T-cell (primary cell): Measurements from ENCODE around the gene RBKS. TPM values are rescaled to one million over a fixed set of nuclear protein-coding genes. Genes with fewer than 3 reads are reported as not detected.
A peak's percentile ranks its signal among the peaks of the same experiment; 100 is the strongest.

ENCODE experiments used
- ATAC-seq, 4 experiments: fragments of 200-7000 bp in 3 of 4; fragments of 150-1000 bp in 1 of 4; cut with Tn5 transposase; replicated peaks in 1 of 4; 1 replicate in 3 of 4; 2 replicates in 1 of 4; pipeline ENCODE4 v1.10.0; 2021; ENCODE audit warnings: moderate library complexity in 3 of 4, mild to moderate bottlenecking in 2 of 4, moderate number of reproducible peaks in 1 of 4
- CTCF ChIA-PET, 2 donors: fragments of 300-600 bp; sonication (Branson Sonifier 250); formaldehyde crosslinking; loops; one replicate each; lab custom pipeline; 2022; ENCODE audit warnings: antibody characterized with exemption in 2 of 2; lab: Charles Lee
- POLR2A ChIA-PET, 2 donors: fragments of 300-600 bp; sonication (Branson Sonifier 250); formaldehyde crosslinking; loops; one replicate each; lab custom pipeline; 2022; ENCODE audit warnings: antibody characterized with exemption in 2 of 2; lab: Charles Lee
- DNase-seq, 35 experiments: peaks; one replicate each; pipeline versions ENCODE4 v3.0.0 to v3.0.0-alpha.2; 2013 to 2023
- H3K27ac ChIP-seq: one replicate; pipeline ENCODE4 v1.5.1; 2013; ENCODE audit warnings: low read length
- H3K27me3 ChIP-seq, 2 experiments: replicated peaks in 1 of 2; 1 replicate in 1 of 2; 2 replicates in 1 of 2; pipeline versions ENCODE4 v1.6.1 to v1.7.0; 2013; ENCODE audit warnings: low read length in 1 of 2, mixed read lengths in 1 of 2; ENCODE audit not compliant: control insufficient read depth in 2 of 2, insufficient read depth in 2 of 2; ENCODE audit errors: extremely low read depth in 1 of 2
- H3K36me3 ChIP-seq, 2 donors: 1 replicate in 1 of 2; 2 replicates in 1 of 2; pipeline versions ENCODE4 v1.6.1 to v1.7.0; 2013; ENCODE audit warnings: low read length in 1 of 2; ENCODE audit not compliant: control insufficient read depth in 2 of 2, insufficient read depth in 1 of 2; ENCODE audit errors: extremely low read depth in 1 of 2
- H3K4me1 ChIP-seq, 2 experiments: 1 replicate in 1 of 2; 2 replicates in 1 of 2; pipeline versions ENCODE4 v1.6.1 to v1.7.0; 2013; ENCODE audit warnings: low read length in 2 of 2, mixed read lengths in 1 of 2; ENCODE audit not compliant: insufficient read depth in 2 of 2, control insufficient read depth in 1 of 2; ENCODE audit errors: extremely low read depth in 1 of 2
- H3K4me3 ChIP-seq, 2 donors: 1 replicate in 1 of 2; 2 replicates in 1 of 2; pipeline versions ENCODE4 v1.5.1 to v1.7.0; 2013; ENCODE audit warnings: mild to moderate bottlenecking in 2 of 2, low read length in 1 of 2, moderate library complexity in 1 of 2; ENCODE audit not compliant: control insufficient read depth in 1 of 2; ENCODE audit errors: extremely low read depth in 1 of 2
- H3K9me3 ChIP-seq: 2 replicates; pipeline ENCODE4 v1.7.0; 2013
- H3K27ac Mint-ChIP-seq, 2 donors: one replicate each; pipeline ENCODE4 v1.8.0; 2020 to 2021; ENCODE audit warnings: mild to moderate bottlenecking in 2 of 2, mixed read lengths in 2 of 2
- H3K27me3 Mint-ChIP-seq, 2 donors: one replicate each; pipeline ENCODE4 v1.8.0; 2021 to 2022; ENCODE audit warnings: mixed read lengths in 2 of 2
- H3K36me3 Mint-ChIP-seq: one replicate; pipeline ENCODE4 v1.8.0; 2021; ENCODE audit warnings: mixed read lengths
- H3K4me1 Mint-ChIP-seq, 3 donors: one replicate each; pipeline ENCODE4 v1.8.0; 2020 to 2022; ENCODE audit warnings: mixed read lengths in 3 of 3, mild to moderate bottlenecking in 1 of 3
- H3K4me3 Mint-ChIP-seq, 3 donors: one replicate each; pipeline ENCODE4 v1.8.0; 2020 to 2022; ENCODE audit warnings: mild to moderate bottlenecking in 3 of 3, mixed read lengths in 3 of 3, moderate library complexity in 3 of 3
- H3K9me3 Mint-ChIP-seq, 3 donors: one replicate each; pipeline ENCODE4 v1.8.0; 2020 to 2022; ENCODE audit warnings: mixed read lengths in 3 of 3
- WGBS: methylation state at CpG from one replicate; pipeline ENCODE4 v1.1.5; 2013; ENCODE audit warnings: missing lambda C conversion rate; ENCODE audit not compliant: insufficient coverage; 5-methylcytosine and 5-hydroxymethylcytosine counted together
- total RNA-seq, 35 experiments: library from RNA in 6 of 35; stranded (reverse) in 6 of 35; fragments of 120-200 nt in 1 of 35; gene quantifications; one replicate each; pipeline versions ENCODE4 v1.2.1 to v1.2.4 and lab custom pipeline; 2013 to 2026

Gene RBKS
- total RNA-seq, 5 donors from 2014 or later (not counting 1 experiment from before 2014, with no cell fraction given): 1.1 to 6.7 (median 1.5) TPM

- Mint-ChIP-seq H3K36me3 (peaks cover 32% of the 10 kb centered on the region), H3K27me3 (no peaks in the 10 kb centered on the region), H3K9me3 (no peaks in the 10 kb centered on the region), H3K4me1 (peaks cover 9 to 15% (median 10%) of the 10 kb centered on the region in 3 donors), H3K27ac (no peak overlapping the region), H3K4me3 (no peak overlapping the region)
- no peaks in the 10 kb centered on the region for H3K9me3 ChIP-seq
- no peak overlapping the region for H3K4me3 ChIP-seq
- H3K36me3 ChIP-seq: peaks cover 0 to 20% of the 10 kb centered on the region in 2 donors
- H3K27ac ChIP-seq: no peak overlapping the region
- 88% methylated on average over 1 of the region's 1 CpG for WGBS
- no peak for DNase-seq
- ChIA-PET POLR2A (no interaction called here), CTCF (interaction anchor here in 1 of 2 donors (0.8 kb wide), 1 partner anchor 1731 kb away, joined by 3 read pairs; no protein-coding TSS in a partner anchor)
- no peaks in the 10 kb centered on the region for H3K27me3 ChIP-seq
- ATAC-seq: no peak
- no peaks in the 10 kb centered on the region for H3K4me1 ChIP-seq
Measured at GRCh38 chr2:27782701-27783100, 107.5 kb downstream of the RBKS start.

GRCh38 chr2:27781496-27781895, 108.7 kb downstream of the RBKS start:
- POLR2A ChIA-PET: no interaction called here
- H3K4me3 Mint-ChIP-seq: no peak overlapping the region
- ATAC-seq: no peak
- H3K9me3 ChIP-seq: no peaks in the 10 kb centered on the region
- CTCF ChIA-PET: no interaction called here
- peaks cover 17 to 20% (median 17%) of the 10 kb centered on the region in 3 donors for H3K4me1 Mint-ChIP-seq
- no peak overlapping the region for H3K4me3 ChIP-seq
- H3K36me3 ChIP-seq: peaks cover 0 to 23% of the 10 kb centered on the region in 2 donors
- H3K27me3 Mint-ChIP-seq: no peaks in the 10 kb centered on the region
- no peaks in the 10 kb centered on the region for H3K27me3 ChIP-seq
- H3K4me1 ChIP-seq: no peaks in the 10 kb centered on the region
- H3K36me3 Mint-ChIP-seq: peaks cover 35% of the 10 kb centered on the region
- no peak overlapping the region for H3K27ac Mint-ChIP-seq
- no CpG with 5 or more reads among the region's 2 CpGs for WGBS
- no peak overlapping the region for H3K27ac ChIP-seq
- no peak for DNase-seq
- no peaks in the 10 kb centered on the region for H3K9me3 Mint-ChIP-seq

GRCh38 chr2:27779417-27780055, 110.7 kb downstream of the RBKS start:
- POLR2A ChIA-PET: no interaction called here

GRCh38 chr2:27776696-27777095, 113.5 kb downstream of the RBKS start:
- H3K4me1 ChIP-seq: peaks cover 9 to 12% of the 10 kb centered on the region in 2 experiments
- no peak for DNase-seq
- no peak overlapping the region for H3K27ac Mint-ChIP-seq
- no peak overlapping the region for H3K4me3 Mint-ChIP-seq
- H3K27me3 Mint-ChIP-seq: no peaks in the 10 kb centered on the region
- whole genome bisulfite sequencing: no CpG with 5 or more reads among the region's 3 CpGs
- no peaks in the 10 kb centered on the region for H3K27me3 ChIP-seq
- H3K4me3 ChIP-seq: no peak overlapping the region
- H3K9me3 Mint-ChIP-seq: no peaks in the 10 kb centered on the region
- no peak for ATAC-seq
- POLR2A ChIA-PET: no interaction called here
- no peaks in the 10 kb centered on the region for H3K9me3 ChIP-seq
- CTCF ChIA-PET: no interaction called here
- H3K4me1 Mint-ChIP-seq: peaks cover 55 to 56% (median 56%) of the 10 kb centered on the region in 3 donors
- H3K36me3 Mint-ChIP-seq: peaks cover 46% of the 10 kb centered on the region
- H3K27ac ChIP-seq: no peak overlapping the region
- H3K36me3 ChIP-seq: peaks cover 4 to 37% of the 10 kb centered on the region in 2 donors

More at GRCh38 chr2:27779417-27780055, 110.7 kb downstream of the RBKS start:
- CTCF ChIA-PET: no interaction called here
- peaks cover 0 to 33% of the 10 kb centered on the region in 2 donors for H3K36me3 ChIP-seq
- no peaks in the 10 kb centered on the region for H3K27me3 Mint-ChIP-seq
- no peaks in the 10 kb centered on the region for H3K4me1 ChIP-seq
- H3K4me3 ChIP-seq: no peak overlapping the region
- no peaks in the 10 kb centered on the region for H3K9me3 Mint-ChIP-seq
- H3K9me3 ChIP-seq: no peaks in the 10 kb centered on the region
- H3K4me1 Mint-ChIP-seq: peaks cover 30 to 36% (median 32%) of the 10 kb centered on the region in 3 donors
- DNase-seq: no peak
- H3K27ac ChIP-seq: no peak overlapping the region
- H3K27ac Mint-ChIP-seq: no peak overlapping the region
- WGBS: no CpG with 5 or more reads among the region's 5 CpGs
- peaks cover 41% of the 10 kb centered on the region for H3K36me3 Mint-ChIP-seq
- no peak overlapping the region for H3K4me3 Mint-ChIP-seq
- H3K27me3 ChIP-seq: no peaks in the 10 kb centered on the region
- no peak for ATAC-seq

- Histone ChIP-seq H3K27ac (no peak overlapping the region), H3K4me1 (peaks cover 12% of the 10 kb centered on the region in 2 experiments), H3K9me3 (no peaks in the 10 kb centered on the region), H3K27me3 (no peaks in the 10 kb centered on the region), H3K4me3 (no peak overlapping the region), H3K36me3 (peaks cover 4 to 37% of the 10 kb centered on the region in 2 donors)
- Mint-ChIP-seq H3K9me3 (no peaks in the 10 kb centered on the region), H3K4me1 (peaks cover 58 to 61% (median 59%) of the 10 kb centered on the region in 3 donors), H3K27me3 (no peaks in the 10 kb centered on the region), H3K27ac (peak overlapping the region in 1 of 2 donors; percentile 11), H3K36me3 (peaks cover 46% of the 10 kb centered on the region), H3K4me3 (no peak overlapping the region)
- no peak for ATAC-seq
- ChIA-PET POLR2A (no interaction called here), CTCF (no interaction called here)
- WGBS: 100% methylated on average over 6 of the region's 8 CpGs
- no peak for DNase-seq
Measured at GRCh38 chr2:27776097-27776496, 114.1 kb downstream of the RBKS start.

GRCh38 chr2:27773959-27774358, 116.2 kb downstream of the RBKS start:
- CTCF ChIA-PET: no interaction called here
- Histone ChIP-seq H3K4me1 (peaks cover 12 to 17% of the 10 kb centered on the region in 2 experiments), H3K4me3 (no peak overlapping the region), H3K36me3 (peaks cover 4 to 28% of the 10 kb centered on the region in 2 donors), H3K9me3 (no peaks in the 10 kb centered on the region), H3K27me3 (no peaks in the 10 kb centered on the region), H3K27ac (no peak overlapping the region)
- POLR2A ChIA-PET: no interaction called here
- peak overlapping the region in 1 of 2 donors; percentile 53 for H3K27ac Mint-ChIP-seq
- ATAC-seq (no peak), DNase-seq (no peak)
- no peaks in the 10 kb centered on the region for H3K9me3 Mint-ChIP-seq
- H3K27me3 Mint-ChIP-seq: no peaks in the 10 kb centered on the region
- peaks cover 57 to 63% (median 61%) of the 10 kb centered on the region in 3 donors for H3K4me1 Mint-ChIP-seq
- 60% methylated on average over 2 of the region's 5 CpGs for WGBS
- peaks cover 34% of the 10 kb centered on the region for H3K36me3 Mint-ChIP-seq
- peak overlapping the region in 2 of 3 donors; percentile 63 to 99 for H3K4me3 Mint-ChIP-seq
